ENCODE measurements around the gene PLOD2.

PLOD2 gene

DNA sequence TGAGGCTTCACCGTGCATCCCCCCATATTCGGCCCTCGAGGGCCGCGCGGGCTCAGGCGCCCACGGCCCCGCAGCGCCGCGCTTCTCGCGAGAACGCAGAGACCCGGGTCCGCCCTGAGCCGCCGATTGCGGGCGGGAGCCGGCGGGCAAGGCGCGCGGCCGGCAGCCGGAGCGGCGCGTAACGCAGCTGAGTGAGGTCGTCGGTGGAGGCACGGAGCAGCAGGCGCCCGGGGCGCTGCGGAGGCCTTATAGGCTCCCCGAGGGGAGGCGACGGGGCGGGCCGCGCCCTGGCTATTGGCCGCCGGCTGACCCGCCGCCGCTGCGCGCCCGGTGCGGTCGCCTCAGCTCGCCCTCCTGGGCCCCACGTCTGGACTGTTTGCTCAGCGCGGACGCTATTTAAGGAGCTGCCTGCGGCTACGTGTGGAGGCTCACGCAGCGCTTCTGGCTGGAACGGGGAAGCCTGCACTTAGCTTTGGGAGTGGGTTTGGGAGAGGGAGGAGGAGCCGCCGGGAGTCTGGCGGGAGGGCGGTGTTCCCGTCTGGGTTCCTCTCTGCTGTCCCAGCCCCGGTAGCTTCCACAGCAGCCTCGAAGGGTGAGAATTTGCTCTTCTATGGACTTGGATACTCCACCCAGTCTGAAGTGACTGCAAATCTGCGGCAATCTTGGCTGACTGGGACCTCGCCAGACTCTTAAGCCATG, at the start of gene PLOD2:
Gene PLOD2, minus strand, starts transcription at position 221 of the 699 bp plus-strand sequence. Its CDS starts 195 bp downstream, at position 26.
- Histone ChIP-seq H3F3A (ENCODE audit: insufficient read depth, low read length) (peaks cover 14% of the 10 kb centered on the region; the same call in 1 of the 2 replicates), H3K79me2 (ENCODE audit: low read length) (peaks cover 25% of the 10 kb centered on the region), H3K36me3 (replicated peaks; ENCODE audit: insufficient read depth, low read length) (no peaks in the 10 kb centered on the region), H3K9me3 (replicated peaks; ENCODE audit: insufficient read depth, low read length) (no peaks in the 10 kb centered on the region), H4K20me1 (ENCODE audit: insufficient read depth, low read length) (no peaks in the 10 kb centered on the region), H2AFZ (ENCODE audit: low read length) (peak within 1 kb of the TSS; percentile 86), H3K4me2 (ENCODE audit: low read depth, low read length) (peak within 1 kb of the TSS; percentile 67), H3K9ac (ENCODE audit: low read length) (peak within 1 kb of the TSS; percentile 67), H3K9me2 (replicated peaks; ENCODE audit: insufficient read depth, low read length) (no peaks in the 10 kb centered on the region), H3K27me3 (replicated peaks; ENCODE audit: insufficient read depth, low read length) (no peaks in the 10 kb centered on the region), H3K27ac (ENCODE audit: low read length) (peak within 1 kb of the TSS; percentile 47; the same call in 1 of the 2 replicates), H3K4me1 (ENCODE audit: low read length) (peaks cover 12% of the 10 kb centered on the region), H3K4me3 (ENCODE audit: low read length) (peak within 1 kb of the TSS; percentile 84)
- TF ChIP-seq EZH2 (optimal IDR thresholded peaks at IDR 0.05; ENCODE audit: low read depth, low read length) (no peak), EZH2phosphoT487 (IDR thresholded peaks at IDR 0.05; ENCODE audit: low read length) (no peak)
- TF ChIP-seq, protein P1, sequence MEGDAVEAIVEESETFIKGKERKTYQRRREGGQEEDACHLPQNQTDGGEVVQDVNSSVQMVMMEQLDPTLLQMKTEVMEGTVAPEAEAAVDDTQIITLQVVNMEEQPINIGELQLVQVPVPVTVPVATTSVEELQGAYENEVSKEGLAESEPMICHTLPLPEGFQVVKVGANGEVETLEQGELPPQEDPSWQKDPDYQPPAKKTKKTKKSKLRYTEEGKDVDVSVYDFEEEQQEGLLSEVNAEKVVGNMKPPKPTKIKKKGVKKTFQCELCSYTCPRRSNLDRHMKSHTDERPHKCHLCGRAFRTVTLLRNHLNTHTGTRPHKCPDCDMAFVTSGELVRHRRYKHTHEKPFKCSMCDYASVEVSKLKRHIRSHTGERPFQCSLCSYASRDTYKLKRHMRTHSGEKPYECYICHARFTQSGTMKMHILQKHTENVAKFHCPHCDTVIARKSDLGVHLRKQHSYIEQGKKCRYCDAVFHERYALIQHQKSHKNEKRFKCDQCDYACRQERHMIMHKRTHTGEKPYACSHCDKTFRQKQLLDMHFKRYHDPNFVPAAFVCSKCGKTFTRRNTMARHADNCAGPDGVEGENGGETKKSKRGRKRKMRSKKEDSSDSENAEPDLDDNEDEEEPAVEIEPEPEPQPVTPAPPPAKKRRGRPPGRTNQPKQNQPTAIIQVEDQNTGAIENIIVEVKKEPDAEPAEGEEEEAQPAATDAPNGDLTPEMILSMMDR (IDR thresholded peaks at IDR 0.05; ENCODE audit: low read length): no peak
- DNase-seq: peak; percentile 87

DNA sequence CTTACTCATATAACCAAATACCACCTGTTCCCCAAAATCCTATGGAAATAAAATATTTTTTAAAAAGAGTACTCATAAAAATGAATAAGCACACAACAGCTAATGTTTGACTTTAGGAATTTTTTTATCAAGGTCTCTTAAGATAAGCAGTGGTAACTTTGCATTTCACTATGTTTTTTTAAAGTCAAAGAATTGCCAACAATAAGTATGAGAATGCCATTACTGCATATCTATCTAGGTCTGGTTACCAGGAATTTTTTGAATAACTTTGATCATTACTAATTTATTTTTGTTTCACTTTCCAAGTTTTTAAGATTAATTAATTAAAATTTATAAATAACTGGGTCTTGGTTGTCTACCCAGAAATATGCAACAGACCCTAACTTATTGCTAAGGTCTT, 48.4 kb upstream of the PLOD2 start:
- H3F3A ChIP-seq (ENCODE audit: insufficient read depth, low read length): no peaks in the 10 kb centered on the region
- H3K9ac ChIP-seq (ENCODE audit: low read length): no peak overlapping the region
- peaks cover 2% of the 10 kb centered on the region; the same call in 1 of the 2 replicates for H3K4me1 ChIP-seq (ENCODE audit: low read length)
- H3K36me3 ChIP-seq (replicated peaks; ENCODE audit: insufficient read depth, low read length): no peaks in the 10 kb centered on the region
- no peak overlapping the region for H3K4me3 ChIP-seq (ENCODE audit: low read length)
- no peak overlapping the region for H3K27ac ChIP-seq (ENCODE audit: low read length)
- DNase-seq: no peak
- no peak overlapping the region for H2AFZ ChIP-seq (ENCODE audit: low read length)
- no peak overlapping the region for H3K4me2 ChIP-seq (ENCODE audit: low read depth, low read length)
- TF ChIP-seq, protein P1 (IDR thresholded peaks at IDR 0.05; ENCODE audit: low read length): no peak
- no peak for TF ChIP-seq EZH2 (optimal IDR thresholded peaks at IDR 0.05; ENCODE audit: low read depth, low read length)
- no peak for TF ChIP-seq EZH2phosphoT487 (IDR thresholded peaks at IDR 0.05; ENCODE audit: low read length)
- no peaks in the 10 kb centered on the region for H3K27me3 ChIP-seq (replicated peaks; ENCODE audit: insufficient read depth, low read length)
- no peaks in the 10 kb centered on the region for H3K79me2 ChIP-seq (ENCODE audit: low read length)
- no peaks in the 10 kb centered on the region for H4K20me1 ChIP-seq (ENCODE audit: insufficient read depth, low read length)
- H3K9me2 ChIP-seq (replicated peaks; ENCODE audit: insufficient read depth, low read length): no peaks in the 10 kb centered on the region
- H3K9me3 ChIP-seq (replicated peaks; ENCODE audit: insufficient read depth, low read length): no peaks in the 10 kb centered on the region

DNA sequence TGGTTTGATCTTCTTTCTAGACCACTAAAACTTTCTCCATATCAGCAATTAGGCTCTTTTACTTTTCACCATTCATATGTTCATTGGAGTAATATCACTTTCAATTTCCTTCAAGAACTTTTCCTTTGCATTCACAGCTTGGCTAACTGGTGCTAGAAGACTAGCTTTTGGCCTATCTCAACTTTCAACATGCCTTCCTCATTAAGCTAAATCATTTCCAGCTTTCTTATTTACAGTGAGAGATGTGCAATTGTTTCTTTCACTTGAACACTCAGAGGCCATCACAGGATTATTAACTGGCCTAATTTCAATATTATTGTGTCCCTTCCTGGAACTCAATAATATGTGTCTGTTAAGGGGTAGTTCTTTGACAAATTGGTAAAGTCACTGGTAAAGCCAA, 42.8 kb upstream of the PLOD2 start:
- no peak for TF ChIP-seq EZH2 (optimal IDR thresholded peaks at IDR 0.05; ENCODE audit: low read depth, low read length)
- no peak for TF ChIP-seq EZH2phosphoT487 (IDR thresholded peaks at IDR 0.05; ENCODE audit: low read length)
- TF ChIP-seq, protein P1 (IDR thresholded peaks at IDR 0.05; ENCODE audit: low read length): no peak
- no peaks in the 10 kb centered on the region for H3K79me2 ChIP-seq (ENCODE audit: low read length)
- H2AFZ ChIP-seq (ENCODE audit: low read length): no peak overlapping the region

More for the DNA sequence above, 42.8 kb upstream of the PLOD2 start:
- no peaks in the 10 kb centered on the region for H3K36me3 ChIP-seq (replicated peaks; ENCODE audit: insufficient read depth, low read length)
- peaks cover 6% of the 10 kb centered on the region; the same call in 1 of the 2 replicates for H3K4me1 ChIP-seq (ENCODE audit: low read length)
- no peak overlapping the region for H3K9ac ChIP-seq (ENCODE audit: low read length)
- no peaks in the 10 kb centered on the region for H3F3A ChIP-seq (ENCODE audit: insufficient read depth, low read length)
- no peak for DNase-seq
- no peaks in the 10 kb centered on the region for H3K9me3 ChIP-seq (replicated peaks; ENCODE audit: insufficient read depth, low read length)
- no peaks in the 10 kb centered on the region for H4K20me1 ChIP-seq (ENCODE audit: insufficient read depth, low read length)
- no peak overlapping the region for H3K4me3 ChIP-seq (ENCODE audit: low read length)
- no peaks in the 10 kb centered on the region for H3K9me2 ChIP-seq (replicated peaks; ENCODE audit: insufficient read depth, low read length)
- no peak overlapping the region for H3K27ac ChIP-seq (ENCODE audit: low read length)
- H3K27me3 ChIP-seq (replicated peaks; ENCODE audit: insufficient read depth, low read length): no peaks in the 10 kb centered on the region
- H3K4me2 ChIP-seq (ENCODE audit: low read depth, low read length): no peak overlapping the region
